ENCODE measurements around the gene SNCB. TPM values are rescaled to one million over a fixed set of nuclear protein-coding genes. Genes with fewer than 3 reads are reported as not detected.

Gene SNCB
- total RNA-seq, 2 experiments from 2014 or later: not detected

- H3K36me3 Mint-ChIP-seq (ENCODE audit: low read depth): no peaks in the 10 kb centered on the region
- intact Hi-C loops (cut with DNase I, micrococcal nuclease): no loop called here
- peaks cover 29 to 34% of the 10 kb centered on the region in 2 experiments for H3K27me3 ChIP-seq (ENCODE audit: control insufficient read depth in 1 of 2, insufficient read depth in 2 of 2, low read length in 2 of 2)
Measured at GRCh38 chr5:176636426-176636825, 6.1 kb upstream of the SNCB start.

GRCh38 chr5:176633598-176633997 lies 3.3 kb upstream of the SNCB start:
- H3K27me3 Mint-ChIP-seq: peaks cover 82% of the 10 kb centered on the region
- no peak for ATAC-seq (ENCODE audit: poor library complexity)
- Histone ChIP-seq H3K9me3 (ENCODE audit: control insufficient read depth in 1 of 2, insufficient read depth in 1 of 2, low read length in 2 of 2) (peaks cover 0 to 13% of the 10 kb centered on the region in 2 experiments), H3K36me3 (ENCODE audit: insufficient read depth, low read length) (no peaks in the 10 kb centered on the region), H3K4me1 (ENCODE audit: insufficient read depth, low read length) (peaks cover 15% of the 10 kb centered on the region), H3K4me3 (ENCODE audit: low read length) (no peak overlapping the region), H3K27ac (ENCODE audit: low read depth in 1 of 2, low read length in 2 of 2) (no peak overlapping the region), H3K27me3 (ENCODE audit: control insufficient read depth in 1 of 2, insufficient read depth in 2 of 2, low read length in 2 of 2) (peaks cover 55% of the 10 kb centered on the region in 2 experiments)
- POLR2A ChIA-PET: no interaction called here
- no peak overlapping the region for H3K27ac Mint-ChIP-seq
- CTCF ChIA-PET: interaction anchor here (1.2 kb wide), 1 partner anchor 27 kb away, joined by 6 read pairs; no protein-coding TSS in a partner anchor
- no peaks in the 10 kb centered on the region for H3K9me3 Mint-ChIP-seq
- peaks cover 9% of the 10 kb centered on the region for H3K4me1 Mint-ChIP-seq (ENCODE audit: low read depth)
- DNase-seq: no peak
- intact Hi-C loops (cut with DNase I, micrococcal nuclease): no loop called here
- no peaks in the 10 kb centered on the region for H3K36me3 Mint-ChIP-seq (ENCODE audit: low read depth)
- no peak overlapping the region for H3K4me3 Mint-ChIP-seq
- TF ChIP-seq, protein P1, sequence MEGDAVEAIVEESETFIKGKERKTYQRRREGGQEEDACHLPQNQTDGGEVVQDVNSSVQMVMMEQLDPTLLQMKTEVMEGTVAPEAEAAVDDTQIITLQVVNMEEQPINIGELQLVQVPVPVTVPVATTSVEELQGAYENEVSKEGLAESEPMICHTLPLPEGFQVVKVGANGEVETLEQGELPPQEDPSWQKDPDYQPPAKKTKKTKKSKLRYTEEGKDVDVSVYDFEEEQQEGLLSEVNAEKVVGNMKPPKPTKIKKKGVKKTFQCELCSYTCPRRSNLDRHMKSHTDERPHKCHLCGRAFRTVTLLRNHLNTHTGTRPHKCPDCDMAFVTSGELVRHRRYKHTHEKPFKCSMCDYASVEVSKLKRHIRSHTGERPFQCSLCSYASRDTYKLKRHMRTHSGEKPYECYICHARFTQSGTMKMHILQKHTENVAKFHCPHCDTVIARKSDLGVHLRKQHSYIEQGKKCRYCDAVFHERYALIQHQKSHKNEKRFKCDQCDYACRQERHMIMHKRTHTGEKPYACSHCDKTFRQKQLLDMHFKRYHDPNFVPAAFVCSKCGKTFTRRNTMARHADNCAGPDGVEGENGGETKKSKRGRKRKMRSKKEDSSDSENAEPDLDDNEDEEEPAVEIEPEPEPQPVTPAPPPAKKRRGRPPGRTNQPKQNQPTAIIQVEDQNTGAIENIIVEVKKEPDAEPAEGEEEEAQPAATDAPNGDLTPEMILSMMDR (IDR thresholded peaks at IDR 0.05): no peak

More at GRCh38 chr5:176636426-176636825, 6.1 kb upstream of the SNCB start:
- Mint-ChIP-seq H3K27me3 (peaks cover 58% of the 10 kb centered on the region), H3K9me3 (no peaks in the 10 kb centered on the region), H3K4me1 (ENCODE audit: low read depth) (no peaks in the 10 kb centered on the region), H3K4me3 (no peak overlapping the region), H3K27ac (no peak overlapping the region)
- ATAC-seq (ENCODE audit: poor library complexity) (no peak), DNase-seq (no peak)
- ChIA-PET POLR2A (no interaction called here), CTCF (no interaction called here)
- Histone ChIP-seq H3K27ac (ENCODE audit: low read depth in 1 of 2, low read length in 2 of 2) (no peak overlapping the region), H3K9me3 (ENCODE audit: control insufficient read depth in 1 of 2, insufficient read depth in 1 of 2, low read length in 2 of 2) (peaks cover 0 to 5% of the 10 kb centered on the region in 2 experiments), H3K4me3 (ENCODE audit: low read length) (no peak overlapping the region), H3K36me3 (ENCODE audit: insufficient read depth, low read length) (no peaks in the 10 kb centered on the region), H3K4me1 (ENCODE audit: insufficient read depth, low read length) (no peaks in the 10 kb centered on the region)
- TF ChIP-seq, protein P1 (IDR thresholded peaks at IDR 0.05): no peak

DNA sequence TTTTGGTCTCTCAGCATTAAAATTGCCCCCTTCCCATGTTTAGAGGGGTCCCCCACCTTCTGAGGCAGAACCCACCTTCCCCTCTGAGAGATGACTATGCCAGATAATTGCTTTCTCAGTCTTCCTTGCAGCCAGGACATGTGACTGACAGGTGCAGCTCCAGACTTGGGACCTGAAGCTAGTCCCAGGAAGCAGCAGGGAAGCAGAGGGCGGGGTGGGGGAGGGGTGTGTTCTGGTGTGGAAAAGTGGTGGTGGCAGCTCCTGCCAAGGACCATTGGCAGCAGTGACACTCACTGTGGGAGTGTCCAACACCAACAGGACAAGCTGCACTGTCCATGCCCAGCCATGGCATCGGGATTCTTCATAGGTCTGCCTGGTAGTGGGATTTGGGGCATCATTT lies 2.4 kb upstream of the SNCB start:
- peaks cover 0 to 16% of the 10 kb centered on the region in 2 experiments for H3K9me3 ChIP-seq (ENCODE audit: control insufficient read depth in 1 of 2, insufficient read depth in 1 of 2, low read length in 2 of 2)
- TF ChIP-seq, protein P1 (IDR thresholded peaks at IDR 0.05): no peak
- Mint-ChIP-seq H3K4me3 (no peak overlapping the region), H3K36me3 (ENCODE audit: low read depth) (no peaks in the 10 kb centered on the region), H3K27me3 (peaks cover 84% of the 10 kb centered on the region), H3K4me1 (ENCODE audit: low read depth) (peaks cover 9% of the 10 kb centered on the region), H3K27ac (no peak overlapping the region), H3K9me3 (no peaks in the 10 kb centered on the region)
- peaks cover 63 to 64% of the 10 kb centered on the region in 2 experiments for H3K27me3 ChIP-seq (ENCODE audit: control insufficient read depth in 1 of 2, insufficient read depth in 2 of 2, low read length in 2 of 2)
- peaks cover 15% of the 10 kb centered on the region for H3K4me1 ChIP-seq (ENCODE audit: insufficient read depth, low read length)
- ChIA-PET CTCF (interaction anchor here (1.2 to 1.5 kb wide), 2 partner anchors 25 to 28 kb away, joined by 4 to 6 read pairs; no protein-coding TSS in a partner anchor), POLR2A (no interaction called here)
- H3K27ac ChIP-seq (ENCODE audit: low read depth in 1 of 2, low read length in 2 of 2): no peak overlapping the region
- H3K36me3 ChIP-seq (ENCODE audit: insufficient read depth, low read length): no peaks in the 10 kb centered on the region
- intact Hi-C loops (cut with DNase I, micrococcal nuclease): no loop called here
- H3K4me3 ChIP-seq (ENCODE audit: low read length): no peak overlapping the region
- ATAC-seq (ENCODE audit: poor library complexity) (no peak), DNase-seq (no peak)

Data from CD4-positive, alpha-beta T cell (primary cell).